WERI-Rb-1 (cell line): ENCODE data around the gene MAU2.
A peak's percentile ranks its signal among the peaks of the same experiment; 100 is the strongest.

Experiments
- DNase-seq: peaks from one replicate; pipeline ENCODE4 v3.0.0-alpha.2; 2020
- H3K27ac ChIP-seq: fragments of 250-450 bp; sonication (Bioruptor Pico); 2 replicates; pipeline ENCODE4 v1.5.1; 2020; ENCODE audit warnings: mild to moderate bottlenecking, moderate library complexity
- H3K27me3 ChIP-seq: fragments of 250-450 bp; sonication (Bioruptor Pico); 2 replicates; pipeline ENCODE4 v1.5.1; 2021; ENCODE audit warnings: mild to moderate bottlenecking, low read depth, moderate library complexity; ENCODE audit not compliant: insufficient read depth, severe bottlenecking
- H3K36me3 ChIP-seq: fragments of 250-450 bp; sonication (Bioruptor Pico); 2 replicates; pipeline ENCODE4 v1.5.1; 2020; ENCODE audit warnings: mild to moderate bottlenecking, moderate library complexity
- H3K4me3 ChIP-seq: 2 replicates; pipeline ENCODE4 v1.5.1; 2011; ENCODE audit warnings: low read depth, mild to moderate bottlenecking, control low read depth, low read length
- H3K9me3 ChIP-seq: fragments of 250-450 bp; sonication (Bioruptor Pico); 2 replicates; pipeline ENCODE4 v1.5.1; 2021; ENCODE audit warnings: mild to moderate bottlenecking, moderate library complexity; ENCODE audit not compliant: severe bottlenecking
- CTCF ChIP-seq: IDR thresholded peaks from 2 replicates; pipeline ENCODE4 v1.5.1; 2011; ENCODE audit warnings: low read depth, mild to moderate bottlenecking, control low read depth, inconsistent platforms, low read length

The MAU2 gene

GRCh38 chr19:19276851-19277250 is 43.8 kb upstream of the MAU2 start:
- Histone ChIP-seq H3K9me3 (no peaks in the 10 kb centered on the region), H3K27me3 (no peaks in the 10 kb centered on the region), H3K36me3 (peaks cover 67% of the 10 kb centered on the region), H3K27ac (peak overlapping the region; percentile 29), H3K4me3 (no peak overlapping the region)
- no peak for TF ChIP-seq CTCF
- DNase-seq, result no peak

GRCh38 chr19:19278315-19278714 is 42.3 kb upstream of the MAU2 start:
- peak; percentile 78 for DNase-seq
- Histone ChIP-seq H3K4me3 (no peak overlapping the region), H3K27ac (peak overlapping the region; percentile 92), H3K9me3 (no peaks in the 10 kb centered on the region), H3K27me3 (no peaks in the 10 kb centered on the region), H3K36me3 (peaks cover 81% of the 10 kb centered on the region)
- no peak for TF ChIP-seq CTCF

DNA sequence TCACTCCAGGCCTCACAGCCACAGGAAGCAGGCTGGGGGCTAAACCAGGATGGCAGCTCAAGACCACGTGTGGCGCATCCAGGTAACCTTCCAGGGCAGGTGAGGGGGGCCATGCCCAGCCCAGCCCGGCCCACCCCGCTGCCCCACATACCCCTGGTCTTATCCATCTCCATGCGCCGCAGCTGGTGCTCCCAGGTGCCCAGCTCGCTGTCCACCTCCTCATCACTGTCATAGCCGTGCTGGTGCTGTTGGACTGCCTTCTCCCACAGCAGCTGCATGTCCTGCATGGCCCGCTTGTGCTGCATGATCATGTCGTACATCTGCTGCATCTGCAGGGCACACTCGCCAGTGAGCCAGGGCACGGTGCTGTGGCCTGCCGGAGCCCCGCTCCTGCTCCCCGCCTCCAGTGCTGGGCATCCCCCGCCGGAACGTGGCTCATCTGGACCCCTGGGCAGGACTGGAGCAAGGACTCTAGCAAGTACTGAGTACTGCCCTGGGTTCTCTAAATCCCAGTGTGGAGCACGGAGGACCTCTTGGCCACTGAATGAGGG is 41.5 kb upstream of the MAU2 start:
- peaks cover 86% of the 10 kb centered on the region for H3K36me3 ChIP-seq
- TF ChIP-seq CTCF, result no peak
- no peak overlapping the region for H3K4me3 ChIP-seq
- peak overlapping the region; percentile 92 for H3K27ac ChIP-seq
- H3K27me3 ChIP-seq, result no peaks in the 10 kb centered on the region
- no peak for DNase-seq
- no peaks in the 10 kb centered on the region for H3K9me3 ChIP-seq

DNA sequence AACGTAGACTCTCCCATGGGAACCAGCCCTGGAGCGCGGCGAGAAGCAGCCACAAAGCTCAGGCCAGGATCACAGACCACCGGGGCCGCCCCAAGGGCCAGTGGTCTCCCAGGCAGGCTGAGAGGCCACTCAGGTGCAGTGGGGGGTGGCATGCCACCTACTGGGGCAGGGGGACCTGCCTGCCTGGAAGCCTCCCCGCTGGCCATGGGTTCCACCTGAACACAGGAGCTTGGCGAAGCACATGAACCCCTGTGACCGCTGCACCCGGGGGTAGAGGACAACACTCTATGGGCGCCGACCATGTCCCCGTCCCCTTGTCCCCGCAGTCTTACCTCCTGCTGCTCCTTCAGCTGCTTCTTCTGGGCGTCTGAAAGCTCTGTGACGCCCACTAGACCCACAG is 40.8 kb upstream of the MAU2 start:
- Histone ChIP-seq H3K4me3 (no peak overlapping the region), H3K36me3 (peaks cover 92% of the 10 kb centered on the region)
- no peak for TF ChIP-seq CTCF

GRCh38 chr19:19280561-19280960 is 40.1 kb upstream of the MAU2 start:
- H3K4me3 ChIP-seq, result no peak overlapping the region
- no peak for DNase-seq
- H3K9me3 ChIP-seq, result no peaks in the 10 kb centered on the region
- TF ChIP-seq CTCF, result no peak
- H3K27ac ChIP-seq, result no peak overlapping the region
- H3K27me3 ChIP-seq, result no peaks in the 10 kb centered on the region
- H3K36me3 ChIP-seq, result peaks cover 92% of the 10 kb centered on the region

More for the DNA sequence above, 40.8 kb upstream of the MAU2 start:
- no peak for DNase-seq
- Histone ChIP-seq H3K27ac (peak overlapping the region; percentile 92), H3K27me3 (no peaks in the 10 kb centered on the region), H3K9me3 (no peaks in the 10 kb centered on the region)

DNA sequence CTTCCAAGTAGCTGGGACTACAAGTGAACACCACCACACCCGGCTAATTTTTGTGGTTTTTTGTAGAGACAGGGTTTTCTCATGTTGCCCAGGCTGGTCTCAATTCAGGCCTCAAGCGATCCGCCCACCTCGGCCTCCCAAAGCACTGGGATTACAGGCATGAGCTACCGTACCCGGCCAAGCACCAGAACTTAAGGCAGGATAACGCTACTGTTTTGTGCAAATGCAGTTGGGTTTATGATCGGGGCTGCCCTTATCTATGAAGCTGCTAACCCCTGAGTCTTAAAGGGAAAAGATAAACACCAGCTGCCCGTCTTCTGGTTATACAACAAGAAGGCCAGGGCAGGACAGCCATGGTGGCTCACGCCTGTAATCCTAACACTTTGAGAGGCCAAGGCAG is 34.9 kb upstream of the MAU2 start:
- Histone ChIP-seq H3K9me3 (no peaks in the 10 kb centered on the region), H3K36me3 (peaks cover 87% of the 10 kb centered on the region), H3K27me3 (no peaks in the 10 kb centered on the region), H3K4me3 (no peak overlapping the region), H3K27ac (peak overlapping the region; percentile 65)
- no peak for TF ChIP-seq CTCF
- DNase-seq, result peak; percentile 60
